H1 (cell line): ENCODE data around the gene SLC35F3. TPM values are rescaled to one million over a fixed set of nuclear protein-coding genes. Genes with fewer than 3 reads are reported as not detected.

Experiments
- CTCF ChIA-PET: fragments of 300-600 bp; sonication (Branson Sonifier 250); formaldehyde crosslinking; loops from one replicate; lab custom pipeline; 2021; ENCODE audit not compliant: partially characterized antibody; lab: Charles Lee
- POLR2A ChIA-PET: fragments of 300-600 bp; sonication (Branson Sonifier 250); formaldehyde crosslinking; loops from one replicate; lab custom pipeline; 2021; ENCODE audit warnings: inconsistent platforms; ENCODE audit not compliant: partially characterized antibody; lab: Charles Lee
- DNase-seq, 2 experiments: peaks; one replicate each; pipeline versions ENCODE4 v3.0.0 to v3.0.0-alpha.2; 2010 to 2022; ENCODE audit warnings: low spot score in 2 of 2, low read depth in 1 of 2, mixed read lengths in 1 of 2
- FAIRE-seq: peaks from 2 replicates; lab custom pipeline; 2011; peaks lifted over from hg19 to GRCh38; lab: Jason Lieb, UNC
- H2AFZ ChIP-seq: 2 replicates; pipeline ENCODE4 v1.8.1; 2012; ENCODE audit warnings: low read length, inconsistent platforms
- H2AK5ac ChIP-seq: 2 replicates; pipeline ENCODE4 v1.6.1; 2013; ENCODE audit warnings: low read depth, low read length
- H2BK120ac ChIP-seq: replicated peaks from 2 replicates; pipeline ENCODE3; 2013; ENCODE audit warnings: low read depth, low read length, inconsistent platforms
- H2BK12ac ChIP-seq: 2 replicates; pipeline ENCODE4 v1.6.1; 2013; ENCODE audit warnings: low read depth, low read length
- H2BK15ac ChIP-seq: 2 replicates; pipeline ENCODE4 v1.6.1; 2013; ENCODE audit warnings: low read length
- H2BK20ac ChIP-seq: 2 replicates; pipeline ENCODE4 v1.6.1; 2013; ENCODE audit warnings: low read length
- H2BK5ac ChIP-seq: 2 replicates; pipeline ENCODE4 v1.6.1; 2013; ENCODE audit warnings: low read depth, low read length
- H3K14ac ChIP-seq: 2 replicates; pipeline ENCODE4 v1.6.1; 2013; ENCODE audit warnings: inconsistent platforms; ENCODE audit not compliant: insufficient read length
- H3K18ac ChIP-seq: 2 replicates; pipeline ENCODE4 v1.6.1; 2013; ENCODE audit warnings: low read length; ENCODE audit errors: extremely low read depth
- H3K23ac ChIP-seq: 2 replicates; pipeline ENCODE4 v1.6.1; 2013; ENCODE audit warnings: inconsistent platforms; ENCODE audit not compliant: insufficient read length
- H3K23me2 ChIP-seq: 2 replicates; pipeline ENCODE4 v1.6.1; 2013; ENCODE audit warnings: low read depth, low read length
- H3K27ac ChIP-seq: 2 replicates; pipeline ENCODE4 v1.6.1; 2011; ENCODE audit warnings: low read depth, low read length, inconsistent platforms
- H3K27me3 ChIP-seq, 4 experiments: replicated peaks in 1 of 4; 1 replicate in 1 of 4; 2 replicates in 3 of 4; pipeline versions ENCODE4 v1.6.1 to v1.8.1; 2011 to 2013; ENCODE audit warnings: low read length in 3 of 4, mild to moderate bottlenecking in 3 of 4, inconsistent platforms in 2 of 4, mixed read lengths in 2 of 4, moderate library complexity in 1 of 4; ENCODE audit not compliant: control insufficient read depth in 3 of 4, insufficient read depth in 3 of 4; ENCODE audit errors: extremely low read depth in 1 of 4
- H3K36me3 ChIP-seq, 4 experiments: 2 replicates each; pipeline versions ENCODE4 v1.6.1 to v1.8.1; 2011 to 2013; ENCODE audit warnings: mild to moderate bottlenecking in 4 of 4, low read length in 3 of 4, moderate library complexity in 2 of 4, control low read depth in 1 of 4, inconsistent platforms in 1 of 4; ENCODE audit not compliant: insufficient read depth in 4 of 4, control insufficient read depth in 2 of 4
- H3K4ac ChIP-seq: replicated peaks from 2 replicates; pipeline ENCODE3; 2013; ENCODE audit warnings: low read length, low read depth, mixed read lengths, inconsistent platforms; ENCODE audit not compliant: insufficient read length
- H3K4me1 ChIP-seq, 4 experiments: replicated peaks in 1 of 4; 1 replicate in 1 of 4; 2 replicates in 3 of 4; pipeline versions ENCODE4 v1.6.1 to v1.8.1; 2011 to 2013; ENCODE audit warnings: low read length in 3 of 4, inconsistent platforms in 2 of 4, mixed read lengths in 1 of 4; ENCODE audit not compliant: insufficient read depth in 4 of 4, control insufficient read depth in 3 of 4
- H3K4me2 ChIP-seq, 2 experiments: 2 replicates each; pipeline versions ENCODE4 v1.6.1 to v1.8.1; 2011 to 2013; ENCODE audit warnings: low read depth in 2 of 2, low read length in 2 of 2, control low read depth in 1 of 2, inconsistent platforms in 1 of 2, mild to moderate bottlenecking in 1 of 2; ENCODE audit not compliant: insufficient read depth in 1 of 2
- H3K4me3 ChIP-seq, 4 experiments: fragments of 200-600, 300-600 bp in 1 of 4; sonication (generic), shearing (Covaris generic), sonication (Bioruptor Twin) in 1 of 4; 2 replicates each; pipeline versions ENCODE4 v1.5.1 to v1.8.1; 2011 to 2016; ENCODE audit warnings: low read length in 4 of 4, low read depth in 3 of 4, control low read depth in 2 of 4, inconsistent platforms in 2 of 4, mild to moderate bottlenecking in 2 of 4, mixed read lengths in 1 of 4, moderate library complexity in 1 of 4; ENCODE audit not compliant: insufficient read depth in 2 of 4; ENCODE audit errors: extremely low read depth in 1 of 4
- H3K56ac ChIP-seq: replicated peaks from 2 replicates; pipeline ENCODE3; 2013; ENCODE audit warnings: low read depth, mild to moderate bottlenecking, mixed read lengths, low read length, inconsistent platforms; ENCODE audit not compliant: insufficient read length
- H3K79me1 ChIP-seq: 2 replicates; pipeline ENCODE4 v1.6.1; 2013; ENCODE audit warnings: low read depth, low read length, control low read depth
- H3K79me2 ChIP-seq, 2 experiments: 2 replicates each; pipeline versions ENCODE4 v1.6.1 to v1.8.1; 2012 to 2013; ENCODE audit warnings: low read length in 2 of 2, mild to moderate bottlenecking in 2 of 2, inconsistent platforms in 1 of 2; ENCODE audit not compliant: insufficient read depth in 2 of 2, control insufficient read depth in 1 of 2
- H3K9ac ChIP-seq, 4 experiments: replicated peaks in 1 of 4; 1 replicate in 1 of 4; 2 replicates in 3 of 4; pipeline versions ENCODE4 v1.6.1 to v1.8.1; 2011 to 2013; ENCODE audit warnings: low read depth in 3 of 4, low read length in 3 of 4, control low read depth in 2 of 4, mild to moderate bottlenecking in 2 of 4, moderate library complexity in 2 of 4, inconsistent platforms in 1 of 4; ENCODE audit errors: extremely low read depth in 1 of 4
- H3K9me3 ChIP-seq, 2 experiments: 2 replicates each; pipeline versions ENCODE4 v1.6.1 to v1.8.1; 2012 to 2013; ENCODE audit warnings: mild to moderate bottlenecking in 2 of 2, moderate library complexity in 2 of 2, control low read depth in 1 of 2, inconsistent platforms in 1 of 2, low read depth in 1 of 2, low read length in 1 of 2, mixed read lengths in 1 of 2; ENCODE audit not compliant: insufficient read depth in 2 of 2
- H4K20me1 ChIP-seq, 2 experiments: replicated peaks in 1 of 2; 2 replicates each; pipeline versions ENCODE3 to v1.8.1; 2011 to 2013; ENCODE audit warnings: inconsistent platforms in 2 of 2, low read length in 2 of 2, mild to moderate bottlenecking in 1 of 2; ENCODE audit not compliant: insufficient read depth in 2 of 2, control insufficient read depth in 1 of 2
- H4K5ac ChIP-seq: 2 replicates; pipeline ENCODE4 v1.6.1; 2013; ENCODE audit warnings: low read length, low read depth, mixed read lengths, inconsistent platforms; ENCODE audit not compliant: insufficient read length
- H4K8ac ChIP-seq: 2 replicates; pipeline ENCODE4 v1.8.0; 2013; ENCODE audit warnings: mild to moderate bottlenecking, moderate library complexity, low read length, inconsistent platforms; ENCODE audit not compliant: insufficient read depth; ENCODE audit errors: extremely low read depth
- H4K91ac ChIP-seq: replicated peaks from 2 replicates; pipeline ENCODE3; 2013; ENCODE audit warnings: low read length, mixed read lengths, inconsistent platforms; ENCODE audit not compliant: insufficient read length
- ASH2L ChIP-seq: fragments of 200-600, 300-600 bp; sonication (generic); IDR thresholded peaks from one replicate; pipeline ENCODE4 v1.7.1; 2017; ENCODE audit warnings: low read length
- ATF3 ChIP-seq: IDR thresholded peaks from 2 replicates; pipeline ENCODE4 v1.6.1; 2011; ENCODE audit warnings: low read depth, mild to moderate bottlenecking, low read length; ENCODE audit not compliant: insufficient read depth
- CEBPB ChIP-seq: IDR thresholded peaks from 2 replicates; pipeline ENCODE4 v1.6.1; 2012; ENCODE audit warnings: low read depth, low read length
- CHD2 ChIP-seq: IDR thresholded peaks from 2 replicates; pipeline ENCODE4 v1.6.1; 2012; ENCODE audit warnings: low read length, improper control_type of control experiment
- CTBP2 ChIP-seq: IDR thresholded peaks from 2 replicates; pipeline ENCODE4 v1.7.0; 2011; ENCODE audit warnings: borderline replicate concordance, mild to moderate bottlenecking, moderate library complexity, mixed read lengths, low read length; ENCODE audit not compliant: insufficient read depth, insufficient read length
- GABPA ChIP-seq: IDR thresholded peaks from 2 replicates; pipeline ENCODE4 v1.6.1; 2011; ENCODE audit warnings: mild to moderate bottlenecking, low read length, moderate library complexity, borderline replicate concordance; ENCODE audit not compliant: insufficient read depth
- HDAC2 ChIP-seq, 2 experiments: fragments of 300-600 bp in 1 of 2; sonication (generic) in 1 of 2; IDR thresholded peaks; 2 replicates each; pipeline ENCODE4 v1.6.1; 2011 to 2012; ENCODE audit warnings: low read depth in 2 of 2, low read length in 2 of 2, mild to moderate bottlenecking in 2 of 2, moderate library complexity in 2 of 2, borderline replicate concordance in 1 of 2, inconsistent platforms in 1 of 2
- JUN ChIP-seq: IDR thresholded peaks from 2 replicates; pipeline ENCODE4 v1.6.1; 2011; ENCODE audit warnings: low read depth, mild to moderate bottlenecking, improper control_type of control experiment, low read length
- KDM5A ChIP-seq: fragments of 200-600 bp; IDR thresholded peaks from 2 replicates; pipeline ENCODE4 v1.7.1; 2012; ENCODE audit warnings: mild to moderate bottlenecking, low read length, inconsistent platforms, mixed read lengths
- POLR2A ChIP-seq, 2 experiments: IDR thresholded peaks; 1 replicate in 1 of 2; 2 replicates in 1 of 2; pipeline ENCODE4 v1.6.1; 2011; ENCODE audit warnings: low read depth in 2 of 2, low read length in 2 of 2, mild to moderate bottlenecking in 2 of 2; ENCODE audit errors: control extremely low read depth in 1 of 2
- RNF2 ChIP-seq: fragments of 200-900, 300-1000 bp; sonication (generic); IDR thresholded peaks from 2 replicates; pipeline ENCODE4 v1.7.1; 2016; ENCODE audit warnings: borderline replicate concordance, low read depth, mild to moderate bottlenecking, antibody characterized with exemption, low read length; ENCODE audit not compliant: poor library complexity, severe bottlenecking; ENCODE audit errors: missing control alignments
- RXRA ChIP-seq: IDR thresholded peaks from 2 replicates; pipeline ENCODE4 v1.6.1; 2011; ENCODE audit warnings: low read depth, mild to moderate bottlenecking, low read length, moderate library complexity; ENCODE audit not compliant: insufficient read depth
- SIX5 ChIP-seq: IDR thresholded peaks from 2 replicates; pipeline ENCODE4 v1.6.1; 2011; ENCODE audit warnings: mild to moderate bottlenecking, low read depth, low read length
- SP1 ChIP-seq: IDR thresholded peaks from 2 replicates; pipeline ENCODE4 v1.6.1; 2011; ENCODE audit warnings: low read depth, low read length
- SRF ChIP-seq: IDR thresholded peaks from 2 replicates; pipeline ENCODE4 v1.6.1; 2011; ENCODE audit warnings: mild to moderate bottlenecking, low read depth, low read length, moderate library complexity
- polyA plus RNA-seq, 7 experiments: library from polyadenylated mRNA; depleted of rRNA in 3 of 7; stranded (reverse) in 5 of 7; unstranded in 2 of 7; fragments of >200 nt in 5 of 7; fragments of 200-250 nt in 2 of 7; gene quantifications; 1 replicate in 5 of 7; 2 replicates in 1 of 7; 4 replicates in 1 of 7; pipeline versions ENCODE4 v1.2.1 to v1.2.3, GENCODE V29; 2011 to 2013; ENCODE audit warnings: missing spikeins in 2 of 7, mixed read lengths in 2 of 7
- total RNA-seq: library from RNA; stranded (reverse); fragmentation: NEBNext Ultra II Directional; extraction: Animal tissue kit (Norgen Biotek cat#: 25700); gene quantifications from 2 replicates; pipeline ENCODE4 v1.2.1, GENCODE V29; 2021

Gene SLC35F3
- total and polyA plus RNA-seq, 2 of the 8 experiments (the other 6 are each of a cell fraction or from before 2014, with no cell fraction given) = 0.78 to 1.2 TPM

DNA sequence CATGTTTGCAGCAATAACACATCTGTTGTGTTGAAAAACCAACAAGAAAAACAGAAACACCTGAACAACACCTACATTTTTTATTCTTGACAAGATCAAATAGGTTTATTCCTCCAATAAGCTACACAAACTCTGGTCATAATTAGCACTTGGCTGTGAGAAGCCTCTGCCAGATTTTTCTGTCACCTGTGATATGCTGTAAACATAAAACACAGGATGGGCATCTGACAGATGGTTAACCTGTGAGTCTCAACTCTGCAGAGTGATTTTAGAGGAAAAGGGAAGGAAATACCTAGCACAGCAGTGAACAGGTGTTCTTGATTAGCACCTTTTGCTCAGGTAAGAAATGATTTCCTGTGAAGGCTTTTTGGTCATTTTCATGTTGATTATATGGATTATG, 293.4 kb downstream of the SLC35F3 start:
- no peak overlapping the region for H3K4ac ChIP-seq
- no peak overlapping the region for H3K56ac ChIP-seq
- no peak overlapping the region for H2BK12ac ChIP-seq
- no peaks in the 10 kb centered on the region for H4K20me1 ChIP-seq
- no peak overlapping the region for H4K5ac ChIP-seq
- no peaks in the 10 kb centered on the region for H3K36me3 ChIP-seq
- POLR2A ChIA-PET = no interaction called here
- H3K79me2 ChIP-seq = no peaks in the 10 kb centered on the region
- H3K18ac ChIP-seq = no peak overlapping the region
- H2BK15ac ChIP-seq = no peak overlapping the region
- no peak for DNase-seq
- no peak overlapping the region for H3K4me3 ChIP-seq
- H2BK20ac ChIP-seq = no peak overlapping the region
- TF ChIP-seq HDAC2 (IDR thresholded peaks at IDR 0.05; ENCODE audit: borderline replicate concordance in 1 of 2, low read depth in 2 of 2, low read length in 2 of 2) (no peak), SRF (no peak), GABPA (no peak), CEBPB (no peak), ASH2L (no peak), ATF3 (no peak), CHD2 (no peak), KDM5A (no peak), JUN (no peak), POLR2A (IDR thresholded peaks at IDR 0.05; ENCODE audit: control extremely low read depth in 1 of 2, low read depth in 2 of 2, low read length in 2 of 2) (no peak), SIX5 (no peak), SP1 (no peak), RNF2 (no peak), RXRA (no peak), CTBP2 (no peak)
- TF ChIP-seq, all 59 proteins: peak for 0
- no peak overlapping the region for H3K9ac ChIP-seq
- no peak for FAIRE-seq
- no peak overlapping the region for H2AK5ac ChIP-seq
- no peaks in the 10 kb centered on the region for H3K23me2 ChIP-seq
- H2AFZ ChIP-seq = no peak overlapping the region
- H3K79me1 ChIP-seq = no peaks in the 10 kb centered on the region
- CTCF ChIA-PET = interaction anchor here (1.4 to 1.6 kb wide), 2 partner anchors 14 to 16 kb away, joined by 3 to 6 read pairs; no protein-coding TSS in a partner anchor
- no peak overlapping the region for H3K27ac ChIP-seq
- H3K4me2 ChIP-seq = no peak overlapping the region
- H3K23ac ChIP-seq = no peak overlapping the region
- no peak overlapping the region for H3K14ac ChIP-seq
- no peak overlapping the region for H4K91ac ChIP-seq
- H3K9me3 ChIP-seq = no peaks in the 10 kb centered on the region
- H2BK120ac ChIP-seq = no peak overlapping the region
- no peak overlapping the region for H4K8ac ChIP-seq
- H3K27me3 ChIP-seq = no peaks in the 10 kb centered on the region
- H3K4me1 ChIP-seq = no peaks in the 10 kb centered on the region
- no peak overlapping the region for H2BK5ac ChIP-seq
